ENCODE measurements around the gene TPSD1.

DNA sequence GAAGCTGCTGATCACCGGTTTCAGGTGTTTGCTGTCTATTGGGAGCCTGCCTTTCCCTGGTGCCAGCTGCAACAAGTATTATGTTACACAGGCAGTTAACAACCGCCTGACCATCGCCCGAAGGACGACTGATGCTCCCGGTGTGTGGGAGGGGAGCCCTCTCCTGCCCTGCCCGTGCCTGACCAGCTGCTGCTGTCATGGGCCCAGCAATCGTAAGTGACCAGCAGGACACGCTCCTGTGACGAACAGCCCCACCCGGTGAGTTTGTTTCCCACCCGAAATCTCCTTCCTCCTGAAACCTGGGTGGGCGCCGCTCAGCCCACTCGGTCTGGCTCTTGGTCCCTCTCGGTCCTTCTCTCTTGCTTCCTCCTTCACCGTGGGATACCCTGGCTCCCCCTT is 35.7 kb downstream of the TPSD1 start:
- TF ChIP-seq, protein P1, sequence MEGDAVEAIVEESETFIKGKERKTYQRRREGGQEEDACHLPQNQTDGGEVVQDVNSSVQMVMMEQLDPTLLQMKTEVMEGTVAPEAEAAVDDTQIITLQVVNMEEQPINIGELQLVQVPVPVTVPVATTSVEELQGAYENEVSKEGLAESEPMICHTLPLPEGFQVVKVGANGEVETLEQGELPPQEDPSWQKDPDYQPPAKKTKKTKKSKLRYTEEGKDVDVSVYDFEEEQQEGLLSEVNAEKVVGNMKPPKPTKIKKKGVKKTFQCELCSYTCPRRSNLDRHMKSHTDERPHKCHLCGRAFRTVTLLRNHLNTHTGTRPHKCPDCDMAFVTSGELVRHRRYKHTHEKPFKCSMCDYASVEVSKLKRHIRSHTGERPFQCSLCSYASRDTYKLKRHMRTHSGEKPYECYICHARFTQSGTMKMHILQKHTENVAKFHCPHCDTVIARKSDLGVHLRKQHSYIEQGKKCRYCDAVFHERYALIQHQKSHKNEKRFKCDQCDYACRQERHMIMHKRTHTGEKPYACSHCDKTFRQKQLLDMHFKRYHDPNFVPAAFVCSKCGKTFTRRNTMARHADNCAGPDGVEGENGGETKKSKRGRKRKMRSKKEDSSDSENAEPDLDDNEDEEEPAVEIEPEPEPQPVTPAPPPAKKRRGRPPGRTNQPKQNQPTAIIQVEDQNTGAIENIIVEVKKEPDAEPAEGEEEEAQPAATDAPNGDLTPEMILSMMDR (IDR thresholded peaks at IDR 0.05; ENCODE audit: poor library complexity) = no peak
- TF ChIP-seq EZH2 (IDR thresholded peaks at IDR 0.05; ENCODE audit: borderline replicate concordance) (no peak), EZH2phosphoT487 (IDR thresholded peaks at IDR 0.05; ENCODE audit: low read depth, severe bottlenecking, unreplicated experiment) (no peak)
